Liver (tissue), 9 donors: Measurements from ENCODE around the gene ZNF333. TPM values are rescaled to one million over a fixed set of nuclear protein-coding genes. Genes with fewer than 3 reads are reported as not detected.
"Not testable (repeated sequence)": the region's sequence is repeated elsewhere in the genome, so short reads cannot be mapped to it uniquely, and the experiment has no call there.

Source experiments
- DNase-seq: peaks from one replicate; pipeline ENCODE4 v3.0.0-alpha.2; 2017; ENCODE audit warnings: low spot score
- H3K27ac ChIP-seq, 2 donors: one replicate each; pipeline ENCODE4 v1.7.0; 2013; ENCODE audit warnings: inconsistent platforms in 2 of 2, low read length in 2 of 2, control low read depth in 1 of 2, low read depth in 1 of 2, mild to moderate bottlenecking in 1 of 2
- H3K27me3 ChIP-seq, 4 donors: one replicate each; pipeline versions ENCODE4 v1.6.1 to v1.7.0; 2013; ENCODE audit warnings: low read length in 3 of 4, inconsistent platforms in 1 of 4, mild to moderate bottlenecking in 1 of 4, moderate library complexity in 1 of 4; ENCODE audit not compliant: control insufficient read depth in 4 of 4, insufficient read depth in 4 of 4
- H3K36me3 ChIP-seq, 4 donors: one replicate each; pipeline versions ENCODE4 v1.6.1 to v1.7.0; 2013; ENCODE audit warnings: low read length in 3 of 4, mild to moderate bottlenecking in 3 of 4, low read depth in 1 of 4, moderate library complexity in 1 of 4; ENCODE audit not compliant: control insufficient read depth in 4 of 4, insufficient read depth in 3 of 4
- H3K4me1 ChIP-seq, 4 donors: one replicate each; pipeline versions ENCODE4 v1.6.1 to v1.7.0; 2013; ENCODE audit warnings: low read length in 3 of 4, mild to moderate bottlenecking in 3 of 4, moderate library complexity in 1 of 4; ENCODE audit not compliant: control insufficient read depth in 4 of 4, insufficient read depth in 4 of 4
- H3K4me3 ChIP-seq, 3 donors: one replicate each; pipeline versions ENCODE4 v1.6.1 to v1.7.0; 2013; ENCODE audit warnings: low read length in 3 of 3, control low read depth in 1 of 3, low read depth in 1 of 3, mild to moderate bottlenecking in 1 of 3
- H3K9ac ChIP-seq, 2 donors: one replicate each; pipeline ENCODE4 v1.7.0; 2013; ENCODE audit warnings: low read length in 2 of 2, mild to moderate bottlenecking in 2 of 2, moderate library complexity in 2 of 2, control low read depth in 1 of 2, low read depth in 1 of 2
- H3K9me3 ChIP-seq, 4 donors: one replicate each; pipeline versions ENCODE4 v1.6.1 to v1.7.0; 2013; ENCODE audit warnings: low read length in 3 of 4; ENCODE audit not compliant: control insufficient read depth in 4 of 4
- ATF3 ChIP-seq: IDR thresholded peaks from 2 replicates; pipeline ENCODE4 v1.6.1; 2016; ENCODE audit warnings: antibody characterized with exemption
- CTCF ChIP-seq: fragments of 150-350 bp; IDR thresholded peaks from 2 replicates; pipeline ENCODE4 v1.5.1; 2017; ENCODE audit warnings: improper control_type of control experiment, low read depth, low read length; ENCODE audit not compliant: missing input control
- EGR1 ChIP-seq, 2 donors: IDR thresholded peaks; 2 replicates each; pipeline ENCODE4 v1.6.1; 2016 to 2018; ENCODE audit warnings: antibody characterized with exemption in 2 of 2, low read depth in 2 of 2
- FOXA1 ChIP-seq: IDR thresholded peaks from 2 replicates; pipeline ENCODE4 v1.6.1; 2016; ENCODE audit warnings: antibody characterized with exemption
- FOXA2 ChIP-seq: IDR thresholded peaks from 2 replicates; pipeline ENCODE4 v1.6.1; 2016; ENCODE audit warnings: antibody characterized with exemption
- GABPA ChIP-seq, 2 donors: IDR thresholded peaks in 1 of 2; conservative IDR thresholded peaks in 1 of 2; 2 replicates each; pipeline ENCODE4 v1.6.1; 2016; ENCODE audit warnings: antibody characterized with exemption in 2 of 2, mild to moderate bottlenecking in 1 of 2, moderate library complexity in 1 of 2
- HNF4A ChIP-seq, 2 donors: conservative IDR thresholded peaks; 2 replicates each; pipeline ENCODE4 v1.6.1; 2016; ENCODE audit warnings: antibody characterized with exemption in 2 of 2, mild to moderate bottlenecking in 2 of 2
- HNF4G ChIP-seq: IDR thresholded peaks from 2 replicates; pipeline ENCODE4 v1.6.1; 2016; ENCODE audit warnings: antibody characterized with exemption
- JUND ChIP-seq, 2 donors: IDR thresholded peaks; 2 replicates each; pipeline ENCODE4 v1.6.1; 2016; ENCODE audit warnings: antibody characterized with exemption in 2 of 2
- MAX ChIP-seq: IDR thresholded peaks from 2 replicates; pipeline ENCODE4 v1.6.1; 2016; ENCODE audit warnings: antibody characterized with exemption
- RAD21 ChIP-seq, 2 donors: IDR thresholded peaks; 2 replicates each; pipeline ENCODE4 v1.6.1; 2016; ENCODE audit warnings: antibody characterized with exemption in 2 of 2, mild to moderate bottlenecking in 2 of 2
- RXRA ChIP-seq, 2 donors: IDR thresholded peaks; 2 replicates each; pipeline ENCODE4 v1.6.1; 2017 to 2018; ENCODE audit warnings: antibody characterized with exemption in 2 of 2, mild to moderate bottlenecking in 1 of 2
- SP1 ChIP-seq: IDR thresholded peaks from 2 replicates; pipeline ENCODE4 v1.6.1; 2018; ENCODE audit warnings: antibody characterized with exemption, mild to moderate bottlenecking
- YY1 ChIP-seq: IDR thresholded peaks from 2 replicates; pipeline ENCODE4 v1.6.1; 2016; ENCODE audit warnings: antibody characterized with exemption, mild to moderate bottlenecking
- WGBS: extraction: QIAGEN DNeasy Blood & Tissue Kit; methylation state at CpG from one replicate; pipeline ENCODE4 v1.1.7; 2013; 5-methylcytosine and 5-hydroxymethylcytosine counted together
- polyA plus RNA-seq, 2 donors: library from polyadenylated mRNA; stranded (reverse) in 1 of 2; unstranded in 1 of 2; fragments of 200-250 nt in 1 of 2; fragments of >200 nt in 1 of 2; fragmentation: Nextera tagmentation in 1 of 2; extraction: Ambion mirVana in 1 of 2; gene quantifications; one replicate each; pipeline versions ENCODE4 v1.2.1 to v1.2.3, GENCODE V29; 2013 to 2015
- total RNA-seq, 2 donors: library from RNA; depleted of rRNA; stranded (reverse); fragments of >200 nt; gene quantifications; one replicate each; pipeline ENCODE4 v1.2.3, GENCODE V29; 2014
- donor health status: healthy.
- donor health status: healthy.
- donor health status: healthy.
- donor health status: healthy.
- donor health status: healthy.

The ZNF333 gene
- total and polyA plus RNA-seq, 4 donors, result 1.7 to 11.2 (median 3.6) TPM

- Histone ChIP-seq H3K9me3 (no peaks in the 10 kb centered on the region), H3K36me3 (no peaks in the 10 kb centered on the region), H3K9ac (no peak overlapping the region), H3K27ac (no peak overlapping the region), H3K4me1 (no peaks in the 10 kb centered on the region), H3K27me3 (peaks cover 0 to 2% (median 0%) of the 10 kb centered on the region in 4 donors), H3K4me3 (no peak overlapping the region)
- TF ChIP-seq HNF4A (conservative IDR thresholded peaks at IDR 0.05), result no peak
- TF ChIP-seq JUND (IDR thresholded peaks at IDR 0.05), result no peak
- TF ChIP-seq YY1, result no peak
- WGBS, result 85% methylated on average over 9 of the region's 9 CpGs
- DNase-seq, result no peak
Measured at GRCh38 chr19:14764401-14764800, 74.6 kb downstream of the ZNF333 start.

GRCh38 chr19:14765403-14765802 lies 75.6 kb downstream of the ZNF333 start:
- H3K9ac ChIP-seq, H3K27ac ChIP-seq, H3K27me3 ChIP-seq, H3K4me1 ChIP-seq, H3K36me3 ChIP-seq, DNase-seq, H3K4me3 ChIP-seq, H3K9me3 ChIP-seq: not testable (repeated sequence)
- WGBS, result 85% methylated on average over 8 of the region's 18 CpGs

- not testable (repeated sequence) for H3K4me3 ChIP-seq, H3K27me3 ChIP-seq, H3K9ac ChIP-seq, H3K36me3 ChIP-seq, H3K27ac ChIP-seq, H3K9me3 ChIP-seq, H3K4me1 ChIP-seq, DNase-seq
- 79% methylated on average over 15 of the region's 15 CpGs for WGBS
Measured at GRCh38 chr19:14765841-14766240, 76.0 kb downstream of the ZNF333 start.

- H3K4me1 ChIP-seq, result no peaks in the 10 kb centered on the region
- no peak overlapping the region for H3K9ac ChIP-seq
- WGBS, result 71% methylated on average over 2 of the region's 2 CpGs
- no peak overlapping the region for H3K27ac ChIP-seq
- no peaks in the 10 kb centered on the region for H3K36me3 ChIP-seq
- no peaks in the 10 kb centered on the region for H3K9me3 ChIP-seq
- no peak for TF ChIP-seq SP1
- TF ChIP-seq MAX, result no peak
- TF ChIP-seq RXRA (IDR thresholded peaks at IDR 0.05), result no peak
- TF ChIP-seq CTCF, result no peak
- TF ChIP-seq ATF3, result no peak
- no peak for TF ChIP-seq YY1
- no peak for TF ChIP-seq FOXA2
- no peak for TF ChIP-seq GABPA (IDR thresholded peaks at IDR 0.05 in 1 of 2, conservative IDR thresholded peaks at IDR 0.05 in 1 of 2)
- no peak for TF ChIP-seq HNF4G
- TF ChIP-seq HNF4A (conservative IDR thresholded peaks at IDR 0.05), result no peak
- TF ChIP-seq FOXA1, result no peak
- TF ChIP-seq EGR1 (IDR thresholded peaks at IDR 0.05; ENCODE audit: low read depth in 2 of 2), result no peak
- no peak for TF ChIP-seq RAD21 (IDR thresholded peaks at IDR 0.05)
- TF ChIP-seq JUND (IDR thresholded peaks at IDR 0.05), result no peak
- no peak for DNase-seq
- H3K4me3 ChIP-seq, result no peak overlapping the region
- H3K27me3 ChIP-seq, result no peaks in the 10 kb centered on the region
Measured at GRCh38 chr19:14767466-14767971, 77.7 kb downstream of the ZNF333 start.
